Pancreas (tissue), 10 donors: Measurements from ENCODE around the gene TRIM54. TPM values are rescaled to one million over a fixed set of nuclear protein-coding genes. Genes with fewer than 3 reads are reported as not detected.
A peak's percentile ranks its signal among the peaks of the same experiment; 100 is the strongest.
"Not testable (repeated sequence)": the region's sequence is repeated elsewhere in the genome, so short reads cannot be mapped to it uniquely, and the experiment has no call there.

Source experiments
- ATAC-seq, 4 donors: fragments of 200-7000 bp; cut with Tn5 transposase; one replicate each; pipeline versions ENCODE4 v1.8.0 to v1.9.1; 2020; ENCODE audit warnings: mild to moderate bottlenecking in 4 of 4, moderate library complexity in 4 of 4
- DNase-seq, 6 donors: peaks; one replicate each; pipeline ENCODE4 v3.0.0-alpha.2; 2020
- FAIRE-seq: peaks from 2 replicates; lab custom pipeline; 2012; peaks lifted over from hg19 to GRCh38; lab: Jason Lieb, UNC
- H3K27ac ChIP-seq, 4 donors: fragments of 200-600 bp; sonication (generic); 1 replicate in 3 of 4; 2 replicates in 1 of 4; pipeline versions ENCODE4 v1.5.0 to v1.8.0; 2020
- H3K27me3 ChIP-seq, 4 donors: fragments of 200-600 bp; one replicate each; pipeline ENCODE4 v1.8.0; 2021
- H3K36me3 ChIP-seq, 3 donors: fragments of 200-600 bp; sonication (generic) in 1 of 3; one replicate each; pipeline versions ENCODE4 v1.5.0 to v1.8.0; 2020 to 2021
- H3K4me1 ChIP-seq, 3 donors: fragments of 200-600 bp; one replicate each; pipeline ENCODE4 v1.8.0; 2021
- H3K4me3 ChIP-seq, 4 donors: fragments of 200-600 bp; sonication (generic) in 2 of 4; one replicate each; pipeline versions ENCODE4 v1.5.0 to v1.8.0; 2020 to 2021
- H3K9me3 ChIP-seq, 4 donors: fragments of 200-600 bp; one replicate each; pipeline ENCODE4 v1.8.0; 2021
- WGBS, 2 donors: extraction: QIAGEN DNeasy Blood & Tissue Kit; methylation state at CpG; one replicate each; pipeline ENCODE4 v1.1.7; 2013; 5-methylcytosine and 5-hydroxymethylcytosine counted together
- intact Hi-C, 3 donors: fragments of 100-400 bp; cut with DNase I; formaldehyde crosslinking; loops; one replicate each; pipeline versions ENCODE4 v1.11.1 to v1.14.2; 2022
- polyA plus RNA-seq, 2 donors: library from polyadenylated mRNA; stranded (reverse); fragments of 200-250 nt; gene quantifications; one replicate each; pipeline ENCODE4 v1.2.3, GENCODE V29; 2013
- total RNA-seq, 6 donors: library from RNA; stranded (reverse); fragmentation: NEBNext Ultra II Directional in 4 of 6; extraction: Animal tissue kit (Norgen Biotek cat#: 25700) in 4 of 6; gene quantifications; one replicate each; pipeline versions ENCODE4 v1.2.1 to v1.2.4, GENCODE V29; 2021 to 2023
- TF ChIP-seq, protein P1 (sequence below), 4 donors: fragments of 200-600 bp; sonication (generic) in 3 of 4; IDR thresholded peaks; one replicate each; pipeline versions ENCODE4 v1.5.0 to v1.8.0; 2021; ENCODE audit warnings: antibody characterized with exemption in 4 of 4
- donor health status: healthy with polysubstance abuse.
- donor health status: DM: no; HTN: no; CAD: no; lungs with moderate emphysema.
- donor health status: DM: no; HTN: no; CAD: no.
- donor health status: control.
- donor health status: control.
- donor health status: Bipolar disorder and iron deficiency.
- donor health status: DM: yes; HTN: yes; CAD: no.
- donor health status: DM: no; HTN: no; CAD: no.
- donor health status: DM: no; HTN: no; CAD: no.
- donor health status: DM: yes; HTN: yes; CAD: no.

Gene TRIM54
- total and polyA plus RNA-seq, 8 donors: 0.08 to 1.1 (median 0.29) TPM

DNA sequence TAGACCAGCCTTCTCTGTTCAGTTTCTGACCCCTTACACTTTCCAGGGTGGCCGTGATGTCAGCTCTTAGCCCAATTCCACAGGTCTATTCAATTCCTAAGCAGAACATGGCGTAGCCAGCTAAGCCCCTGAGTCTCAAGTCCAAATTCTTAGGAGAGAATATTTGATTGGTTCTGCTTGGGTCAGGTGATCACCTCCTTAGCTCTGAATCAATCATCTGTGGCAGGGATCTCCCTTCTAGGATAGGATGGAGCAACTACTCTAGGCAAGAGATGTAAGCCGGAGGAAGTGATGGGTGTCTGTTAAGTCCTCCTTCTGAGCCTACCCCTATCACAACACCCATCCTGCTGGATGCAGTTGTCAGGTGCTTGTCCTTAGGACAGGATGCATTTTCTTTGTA lies 15.0 kb downstream of the TRIM54 start:
- Histone ChIP-seq H3K4me3 (no peak overlapping the region), H3K27me3 (no peaks in the 10 kb centered on the region), H3K36me3 (no peaks in the 10 kb centered on the region), H3K27ac (no peak overlapping the region), H3K9me3 (no peaks in the 10 kb centered on the region), H3K4me1 (peaks cover 0 to 12% (median 0%) of the 10 kb centered on the region in 3 donors)
- WGBS, 2 donors: 54 to 76% methylated on average over 3 of the region's 3 CpGs
- FAIRE-seq: no peak
- ATAC-seq: no peak
- intact Hi-C loops: no loop called here
- TF ChIP-seq, protein P1, sequence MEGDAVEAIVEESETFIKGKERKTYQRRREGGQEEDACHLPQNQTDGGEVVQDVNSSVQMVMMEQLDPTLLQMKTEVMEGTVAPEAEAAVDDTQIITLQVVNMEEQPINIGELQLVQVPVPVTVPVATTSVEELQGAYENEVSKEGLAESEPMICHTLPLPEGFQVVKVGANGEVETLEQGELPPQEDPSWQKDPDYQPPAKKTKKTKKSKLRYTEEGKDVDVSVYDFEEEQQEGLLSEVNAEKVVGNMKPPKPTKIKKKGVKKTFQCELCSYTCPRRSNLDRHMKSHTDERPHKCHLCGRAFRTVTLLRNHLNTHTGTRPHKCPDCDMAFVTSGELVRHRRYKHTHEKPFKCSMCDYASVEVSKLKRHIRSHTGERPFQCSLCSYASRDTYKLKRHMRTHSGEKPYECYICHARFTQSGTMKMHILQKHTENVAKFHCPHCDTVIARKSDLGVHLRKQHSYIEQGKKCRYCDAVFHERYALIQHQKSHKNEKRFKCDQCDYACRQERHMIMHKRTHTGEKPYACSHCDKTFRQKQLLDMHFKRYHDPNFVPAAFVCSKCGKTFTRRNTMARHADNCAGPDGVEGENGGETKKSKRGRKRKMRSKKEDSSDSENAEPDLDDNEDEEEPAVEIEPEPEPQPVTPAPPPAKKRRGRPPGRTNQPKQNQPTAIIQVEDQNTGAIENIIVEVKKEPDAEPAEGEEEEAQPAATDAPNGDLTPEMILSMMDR (IDR thresholded peaks at IDR 0.05): no peak
- no peak for DNase-seq

DNA sequence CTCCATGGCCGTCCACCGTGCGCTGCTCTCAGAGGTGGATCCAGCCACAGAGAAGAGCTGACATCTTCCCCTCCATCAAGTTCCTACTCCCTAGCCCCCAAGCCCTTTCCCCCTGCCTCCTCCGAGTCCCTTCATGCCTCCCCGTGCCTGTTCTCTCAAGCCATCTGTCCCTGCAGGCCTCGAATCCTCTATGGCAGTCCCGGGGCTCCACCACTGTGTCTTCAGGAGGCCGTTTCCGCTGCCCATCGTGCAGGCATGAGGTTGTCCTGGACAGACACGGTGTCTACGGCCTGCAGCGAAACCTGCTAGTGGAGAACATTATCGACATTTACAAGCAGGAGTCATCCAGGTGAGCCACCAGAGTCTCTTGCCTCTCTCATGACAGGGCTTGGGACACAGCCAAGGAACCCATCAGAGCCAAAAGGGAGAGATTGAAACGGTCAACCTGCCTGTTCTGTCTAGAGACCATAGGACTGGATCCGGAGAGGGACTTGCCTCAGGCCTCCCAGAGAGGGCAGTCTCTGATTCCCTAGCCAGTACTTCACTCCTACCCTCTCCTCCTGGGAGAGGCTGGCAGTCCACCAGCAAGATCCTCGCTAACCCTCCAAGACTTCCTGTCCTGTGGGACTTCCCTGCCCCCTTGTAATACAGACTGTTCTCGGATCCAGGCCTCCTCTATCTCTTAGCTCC lies 16.3 kb downstream of the TRIM54 start:
- no peak overlapping the region for H3K4me3 ChIP-seq
- H3K4me1 ChIP-seq: peaks cover 0 to 3% (median 0%) of the 10 kb centered on the region in 3 donors
- 66 to 73% methylated on average over 18 of the region's 18 CpGs for WGBS, 2 donors
- intact Hi-C loops: no loop called here
- no peaks in the 10 kb centered on the region for H3K27me3 ChIP-seq
- TF ChIP-seq, protein P1 (IDR thresholded peaks at IDR 0.05): no peak
- no peak overlapping the region for H3K27ac ChIP-seq
- no peaks in the 10 kb centered on the region for H3K36me3 ChIP-seq
- DNase-seq: no peak
- no peaks in the 10 kb centered on the region for H3K9me3 ChIP-seq
- no peak for ATAC-seq
- no peak for FAIRE-seq

DNA sequence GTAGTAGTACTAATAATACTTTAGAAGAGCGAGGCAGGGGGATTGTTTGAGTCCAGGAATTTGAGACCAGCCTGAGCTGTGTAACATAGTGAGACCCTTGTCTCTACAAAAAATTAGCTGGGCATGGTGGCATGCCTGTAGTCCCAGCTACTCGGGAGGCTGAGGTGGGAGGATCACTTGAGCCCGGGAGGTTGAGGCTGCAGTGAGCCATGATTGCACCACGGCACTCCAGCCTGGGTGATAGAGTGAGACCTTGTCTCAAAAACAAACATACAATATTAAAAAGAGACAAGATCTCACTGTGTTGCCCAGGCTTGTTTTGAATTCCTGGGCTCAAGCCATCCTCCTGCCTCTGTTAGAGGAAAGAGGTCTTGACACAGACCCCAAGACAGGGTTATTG lies 18.4 kb downstream of the TRIM54 start:
- H3K27me3 ChIP-seq, FAIRE-seq, intact Hi-C loops, H3K4me3 ChIP-seq, H3K9me3 ChIP-seq, ATAC-seq, DNase-seq, H3K4me1 ChIP-seq, H3K36me3 ChIP-seq, H3K27ac ChIP-seq: not testable (repeated sequence)
- WGBS, 2 donors: 61 to 73% methylated on average over 4 of the region's 4 CpGs

DNA sequence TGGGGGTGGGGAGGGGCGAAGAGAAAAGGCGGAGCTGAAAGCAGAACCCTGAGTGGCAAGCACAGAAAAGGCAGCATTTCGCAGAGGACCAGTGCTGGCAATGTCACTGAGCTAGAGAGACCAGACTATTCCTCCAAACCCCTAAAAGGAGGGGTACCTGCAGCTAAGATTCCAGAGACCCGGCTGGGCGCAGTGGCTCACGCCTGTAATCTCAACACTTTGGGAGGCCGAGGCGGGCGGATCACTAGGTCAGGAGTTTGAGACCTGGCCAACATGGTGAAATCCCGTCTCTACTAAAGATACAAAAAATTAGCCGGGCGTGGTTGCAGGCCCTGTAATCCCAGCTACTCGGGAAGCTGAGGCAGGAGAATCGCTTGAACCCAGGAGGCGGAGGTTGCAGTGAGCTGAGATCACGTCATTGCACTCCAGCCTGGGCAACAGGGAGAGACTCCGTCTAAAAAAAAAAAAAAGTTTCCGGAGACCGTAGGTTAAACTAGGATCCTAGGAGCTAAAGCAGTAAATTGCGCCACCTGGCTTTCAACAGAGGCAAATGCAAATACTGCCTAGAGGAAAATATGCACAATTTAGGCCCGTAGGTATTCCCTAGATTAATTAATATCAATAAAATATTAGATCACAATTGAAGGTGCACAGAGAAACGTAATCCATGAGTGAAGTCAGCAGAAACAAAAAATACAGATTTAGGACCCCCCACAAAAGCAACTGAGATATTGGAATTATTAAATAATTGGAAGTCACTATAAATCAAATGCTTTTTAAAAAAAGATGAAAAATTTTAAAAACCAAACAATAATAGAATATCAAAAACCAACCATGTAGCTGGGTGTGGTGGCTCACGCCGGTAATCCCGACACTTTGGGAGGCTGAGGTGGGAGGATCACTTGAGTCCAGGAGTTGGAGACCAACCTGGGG lies 21.1 kb downstream of the TRIM54 start:
- FAIRE-seq: no peak
- Histone ChIP-seq H3K27me3 (peaks cover 0 to 7% (median 3%) of the 10 kb centered on the region in 4 donors), H3K4me3 (peak overlapping the region in 2 of 4 donors; percentile 26 to 38), H3K4me1 (peaks cover 0 to 11% (median 8%) of the 10 kb centered on the region in 3 donors), H3K36me3 (no peaks in the 10 kb centered on the region), H3K27ac (no peak overlapping the region), H3K9me3 (no peaks in the 10 kb centered on the region)
- intact Hi-C loops: no loop called here
- DNase-seq: peak in 4 of 6 donors; percentile 51 to 65 (median 58)
- peak; percentile 79 to 92 (median 86) for ATAC-seq
- 12 to 15% methylated on average over 25 of the region's 25 CpGs for WGBS, 2 donors
- TF ChIP-seq, protein P1 (IDR thresholded peaks at IDR 0.05): peak; percentile 63 to 75 (median 72)

DNA sequence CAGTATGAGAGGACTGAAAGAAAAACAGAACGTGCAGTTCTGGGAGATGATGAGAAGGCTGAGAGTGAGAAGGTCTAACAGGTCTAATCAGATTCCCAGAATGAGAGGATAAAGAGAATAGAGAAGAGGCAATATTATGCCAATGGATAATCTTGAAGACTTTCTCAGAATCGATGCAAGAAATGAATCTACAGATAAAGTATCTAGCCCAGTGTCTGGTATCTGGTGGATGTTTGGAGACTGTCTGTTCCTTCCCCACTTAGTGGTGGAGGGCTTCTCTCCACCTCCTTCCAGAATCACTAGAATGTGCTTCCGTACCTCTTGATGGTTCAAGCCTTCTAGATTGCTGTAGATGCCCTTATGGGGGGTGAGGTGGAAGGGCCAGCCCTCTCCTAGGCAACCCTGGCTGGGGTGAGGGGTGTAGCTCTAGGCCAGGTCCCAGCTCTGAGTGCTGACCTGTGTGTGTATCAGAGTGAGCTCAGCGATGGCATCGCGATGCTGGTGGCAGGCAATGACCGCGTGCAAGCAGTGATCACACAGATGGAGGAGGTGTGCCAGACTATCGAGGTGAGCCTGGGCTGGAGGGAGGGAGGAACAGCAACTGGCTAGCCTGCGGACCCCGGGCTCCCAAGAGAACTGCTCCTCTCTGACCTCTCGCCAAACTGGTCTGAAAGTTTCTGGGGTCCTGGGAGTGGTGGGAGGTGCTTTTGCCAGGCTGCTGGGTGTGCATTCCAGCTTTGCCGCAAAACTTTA lies 22.4 kb downstream of the TRIM54 start:
- DNase-seq (no peak), ATAC-seq (no peak), FAIRE-seq (no peak)
- 76% methylated on average over 13 of the region's 13 CpGs for WGBS, 2 donors
- Histone ChIP-seq H3K27ac (no peak overlapping the region), H3K9me3 (no peaks in the 10 kb centered on the region), H3K36me3 (no peaks in the 10 kb centered on the region), H3K4me1 (peaks cover 0 to 11% (median 8%) of the 10 kb centered on the region in 3 donors), H3K4me3 (no peak overlapping the region), H3K27me3 (peaks cover 0 to 12% (median 3%) of the 10 kb centered on the region in 4 donors)
- TF ChIP-seq, protein P1 (IDR thresholded peaks at IDR 0.05): no peak
- intact Hi-C loops: no loop called here
